Measurements from ENCODE around the gene AIG1. TPM values are rescaled to one million over a fixed set of nuclear protein-coding genes. Genes with fewer than 3 reads are reported as not detected.

AIG1 gene
- total RNA-seq, 1 experiment from 2014 or later = 63.6 TPM

DNA sequence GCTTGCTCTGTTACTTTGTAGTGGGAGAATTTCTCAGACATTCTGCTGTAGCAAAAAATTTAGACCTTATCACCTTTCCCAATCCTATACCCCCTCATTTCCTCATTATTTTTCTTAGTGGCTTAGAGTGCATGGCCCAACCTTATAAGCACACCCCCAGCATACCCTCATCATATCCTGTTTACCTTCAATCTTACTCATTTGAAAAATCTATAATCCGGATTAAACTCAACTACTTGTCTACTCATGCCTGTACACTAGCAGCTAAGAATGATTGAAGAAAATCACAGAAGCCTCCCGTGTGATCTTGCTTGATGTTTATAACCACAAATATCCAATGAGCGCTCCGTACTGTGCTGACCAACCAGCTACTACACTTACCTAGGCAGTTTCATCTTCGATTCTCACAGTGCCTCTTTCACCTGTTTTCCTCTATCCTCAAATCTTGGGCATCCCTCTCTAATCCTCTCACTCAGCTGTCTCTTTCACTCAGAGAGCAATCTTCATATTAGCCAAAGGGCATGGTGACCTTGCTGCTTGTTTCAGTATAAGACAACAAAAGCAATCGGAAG is 36.6 kb downstream of the AIG1 start:
- DNase-seq (ENCODE audit: low spot score) = no peak

DNA sequence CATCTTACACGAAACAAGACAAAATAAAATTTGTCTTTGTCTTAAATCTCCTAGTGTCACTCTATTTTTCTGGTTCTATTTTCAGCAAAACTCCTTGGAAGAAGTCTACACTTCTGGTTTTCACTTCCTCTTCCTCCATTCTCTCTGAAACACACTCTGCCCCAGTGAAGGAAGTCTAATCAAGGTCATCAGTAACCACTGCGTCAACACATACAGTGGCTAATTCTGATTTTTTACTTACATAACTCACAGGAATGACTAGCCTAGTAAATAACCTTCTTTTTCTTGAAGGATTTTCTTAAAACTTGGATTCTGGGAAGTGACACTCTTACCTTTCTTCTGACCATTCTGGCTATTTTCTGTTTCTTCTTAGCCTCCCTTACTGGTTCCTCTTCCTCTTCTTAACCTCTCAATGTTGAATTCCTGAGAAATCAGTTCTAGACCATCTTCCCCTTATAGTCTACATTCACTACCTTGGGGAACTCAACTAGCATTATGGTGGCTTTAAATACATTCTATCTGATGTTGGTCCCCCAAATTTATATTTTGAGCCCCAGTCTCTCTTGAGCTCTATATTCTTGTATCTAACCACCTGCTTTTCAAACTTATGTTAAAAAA is 37.5 kb downstream of the AIG1 start:
- no peak for DNase-seq (ENCODE audit: low spot score)

DNA sequence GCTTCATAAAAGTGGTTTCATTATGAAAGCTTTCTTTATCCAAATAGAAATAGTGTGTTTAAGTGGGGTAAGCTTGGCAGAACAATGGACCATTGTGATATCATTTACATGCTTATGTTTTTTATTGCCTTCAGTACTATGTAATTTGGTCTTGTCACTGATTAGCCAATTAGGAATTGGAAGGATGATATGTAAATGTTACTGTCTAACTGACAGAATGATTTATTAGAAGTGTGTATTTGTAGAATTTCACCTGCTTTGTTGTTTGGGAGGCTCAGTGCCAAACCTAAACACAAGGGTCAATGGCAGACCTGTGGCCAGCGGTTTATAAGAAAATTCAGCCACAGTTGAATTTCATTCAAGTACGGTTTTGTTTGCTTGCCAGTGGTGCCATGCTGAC is 39.0 kb downstream of the AIG1 start:
- DNase-seq (ENCODE audit: low spot score) = peak; percentile 4

DNA sequence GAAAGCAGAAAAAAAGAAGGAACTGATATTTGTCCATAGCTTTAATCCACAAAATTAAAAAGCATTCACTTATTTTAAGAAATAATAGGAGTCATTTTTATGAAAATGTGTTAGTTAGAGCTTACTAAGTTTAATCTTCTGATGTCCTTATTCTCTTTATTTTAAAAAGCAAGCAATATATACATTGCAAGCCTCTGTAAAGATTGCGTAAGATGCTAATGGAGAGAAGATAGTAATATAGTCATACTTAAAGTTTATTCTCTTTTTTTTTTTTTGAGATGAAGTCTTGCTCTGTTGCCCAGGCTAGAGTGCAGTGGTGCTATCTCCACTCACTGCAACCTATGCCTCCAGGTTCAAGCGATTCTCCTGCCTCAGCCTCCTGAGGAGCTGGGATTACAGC is 39.7 kb downstream of the AIG1 start:
- no peak for DNase-seq (ENCODE audit: low spot score)

DNA sequence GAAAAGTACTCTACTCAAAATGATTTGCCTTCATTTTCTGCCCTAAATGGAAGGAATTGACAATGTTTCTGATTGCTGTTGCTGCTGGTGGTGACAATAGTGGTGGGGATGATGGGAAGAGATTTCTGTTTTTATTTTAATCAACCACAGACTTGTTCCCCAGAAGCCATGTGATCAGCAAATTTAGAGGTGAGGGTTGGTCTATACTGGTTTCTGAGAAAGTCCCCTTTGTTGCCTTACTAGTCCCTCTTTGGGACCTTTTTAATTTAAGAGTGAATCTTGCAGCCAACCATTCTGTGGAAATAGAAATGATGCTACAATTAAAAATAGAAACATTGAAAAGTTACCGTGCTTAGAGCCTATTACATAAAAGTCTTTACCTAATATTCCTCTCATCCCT is 43.2 kb downstream of the AIG1 start:
- no peak for DNase-seq (ENCODE audit: low spot score)

DNA sequence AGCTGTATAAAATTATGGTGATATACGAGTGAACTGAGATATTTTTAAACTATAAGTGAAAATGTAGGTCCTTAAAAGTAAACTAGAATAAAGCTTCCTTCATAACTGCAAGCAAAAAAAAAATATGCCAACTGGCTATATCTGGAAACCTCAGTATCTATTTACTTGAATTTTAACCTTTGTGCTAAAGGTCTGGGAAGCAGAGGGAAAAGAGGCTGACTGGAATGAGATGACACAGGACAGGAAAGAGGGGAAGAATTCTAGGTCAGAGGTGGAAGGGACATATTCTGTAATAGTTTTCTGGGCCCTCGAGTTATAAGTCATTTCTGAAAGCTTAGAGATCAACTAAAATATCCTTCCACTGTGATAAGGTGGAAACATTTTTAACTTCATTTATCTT is 46.8 kb downstream of the AIG1 start:
- DNase-seq (ENCODE audit: low spot score) = no peak

DNA sequence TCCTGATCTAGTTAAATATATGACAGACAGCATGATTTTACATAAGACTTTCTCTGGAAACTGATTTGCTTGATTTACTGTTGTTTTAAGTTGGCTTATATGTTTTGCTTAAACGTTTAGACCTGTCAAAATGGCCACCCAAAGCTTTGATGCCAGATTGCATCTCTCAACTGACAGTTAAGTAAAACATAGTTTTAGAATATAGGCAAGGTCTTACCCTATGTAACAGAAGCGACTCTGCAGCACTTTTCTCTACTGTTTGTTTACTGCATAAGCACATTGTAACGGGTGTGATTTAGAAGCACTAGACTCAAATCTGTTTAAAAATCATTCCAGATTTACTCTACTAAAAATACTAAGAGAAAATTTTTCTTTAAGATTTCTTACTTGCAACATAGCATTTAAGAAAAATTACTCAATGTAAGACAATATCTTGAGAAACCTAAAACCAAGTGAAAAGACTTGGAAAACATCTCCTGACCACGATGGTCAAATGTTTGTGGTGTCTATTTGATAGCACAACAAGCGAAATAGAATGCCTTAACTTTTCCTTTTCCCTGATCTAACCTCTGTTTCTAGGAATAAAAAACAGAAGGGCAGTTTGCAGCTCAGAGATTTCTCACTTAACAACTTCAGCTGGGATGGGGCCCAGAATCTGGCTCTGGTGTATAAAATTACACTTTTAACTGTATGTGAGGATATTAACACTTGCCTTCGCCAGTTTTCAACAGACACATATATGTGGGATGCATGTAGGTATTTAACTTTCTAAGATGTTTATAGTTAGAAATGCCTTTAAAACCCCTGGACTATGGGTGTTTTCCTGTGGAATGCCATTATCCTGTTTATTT is 47.4 kb downstream of the AIG1 start:
- no peak for DNase-seq (ENCODE audit: low spot score)

- no peak for DNase-seq (ENCODE audit: low spot score)
Observed at GRCh38 chr6:143109196-143109595, 48.5 kb downstream of the AIG1 start.

DNA sequence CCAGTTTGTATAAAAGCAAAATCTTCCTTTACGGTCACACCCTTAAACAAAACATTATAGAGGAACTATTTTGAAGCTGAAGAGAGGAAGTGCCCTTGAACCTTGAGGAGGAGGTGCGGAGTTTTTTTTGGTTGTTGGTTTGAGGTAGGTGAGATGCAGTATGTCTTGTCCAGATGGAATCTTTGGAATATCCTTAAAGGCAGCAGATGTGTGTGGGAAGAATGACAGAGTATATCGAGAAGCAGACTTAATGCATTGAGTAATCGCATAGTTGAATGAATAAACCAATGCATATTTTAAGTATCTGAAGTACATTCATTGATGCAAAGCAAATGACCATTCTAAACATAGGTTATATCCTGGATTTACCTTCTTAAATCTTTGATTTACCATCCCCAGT is 49.9 kb downstream of the AIG1 start:
- DNase-seq (ENCODE audit: low spot score) = no peak

DNA sequence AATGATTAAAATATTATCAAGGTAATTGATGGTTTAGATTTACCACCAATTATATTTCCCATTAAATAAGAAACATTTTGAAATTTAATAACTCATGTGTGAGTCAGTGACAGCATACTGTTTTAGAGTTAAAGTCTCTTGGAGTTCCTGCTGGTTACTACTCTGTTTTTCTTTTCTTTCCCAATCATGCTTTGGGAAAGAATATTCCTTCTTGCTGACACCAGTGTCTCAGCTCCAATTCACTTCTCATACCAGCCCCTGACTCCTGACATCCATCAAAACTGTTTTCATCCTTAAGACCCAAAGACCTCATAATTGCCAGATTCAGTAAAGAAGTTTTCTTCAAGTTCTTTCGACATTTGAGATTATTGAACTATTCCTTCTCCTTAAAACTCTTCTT is 50.3 kb downstream of the AIG1 start:
- DNase-seq (ENCODE audit: low spot score) = no peak

- no peak for DNase-seq (ENCODE audit: low spot score)
Observed at GRCh38 chr6:143111443-143111842, 50.8 kb downstream of the AIG1 start.

DNA sequence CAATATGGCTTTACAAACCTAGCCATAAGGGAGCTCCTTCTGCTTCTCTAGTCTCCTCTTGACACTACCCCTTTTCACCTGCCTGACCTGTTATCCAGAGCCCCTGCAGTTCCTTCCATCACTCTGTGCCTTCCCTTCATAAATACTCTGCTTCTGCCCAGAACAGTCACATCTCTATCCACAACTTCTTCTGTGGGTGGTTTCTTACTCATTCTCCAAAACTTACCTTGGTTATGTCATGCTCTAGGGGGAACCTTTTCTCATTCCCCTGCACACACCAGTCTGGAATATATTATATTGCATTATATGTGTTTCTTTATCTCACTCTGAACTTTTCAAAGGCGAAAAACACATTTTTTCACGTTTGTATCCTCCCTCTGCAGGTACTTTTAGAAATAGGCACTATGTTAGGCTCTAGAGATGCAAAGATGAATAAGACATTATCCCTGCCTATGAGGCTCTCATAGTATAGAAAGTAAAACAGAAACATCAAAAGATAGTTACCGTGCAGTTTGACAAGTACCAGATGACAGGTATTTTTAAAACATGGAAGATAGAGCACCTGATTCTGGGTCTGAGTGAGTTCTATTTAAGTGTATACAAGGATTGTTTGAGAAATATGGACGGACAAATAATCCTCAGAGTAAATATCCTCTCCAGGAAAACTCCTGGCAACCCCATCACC is 51.5 kb downstream of the AIG1 start:
- DNase-seq (ENCODE audit: low spot score) = no peak

- DNase-seq (ENCODE audit: low spot score) = no peak
Observed at GRCh38 chr6:143112837-143113236, 52.1 kb downstream of the AIG1 start.

GRCh38 chr6:143115728-143116127 is 55.0 kb downstream of the AIG1 start:
- no peak for DNase-seq (ENCODE audit: low spot score)

DNA sequence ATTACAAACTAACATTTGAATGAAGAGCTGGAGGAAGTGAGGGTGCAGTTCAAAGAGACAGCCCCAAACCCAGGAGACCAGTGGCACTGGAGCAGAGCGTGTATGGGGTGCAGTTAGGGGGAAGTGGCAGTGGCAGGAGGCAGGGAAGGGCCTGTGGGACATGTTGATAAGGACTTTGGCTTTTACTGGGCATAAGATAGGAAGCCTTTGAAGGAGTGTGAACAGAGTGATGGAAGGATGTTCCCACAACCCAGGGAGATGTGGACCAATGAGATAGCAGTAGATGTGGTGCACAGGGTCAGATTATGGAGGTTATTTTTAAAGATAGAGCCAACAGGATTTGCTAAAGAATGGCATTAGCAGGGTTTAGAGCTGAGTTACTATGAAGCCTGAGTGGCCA is 56.4 kb downstream of the AIG1 start:
- no peak for DNase-seq (ENCODE audit: low spot score)

GRCh38 chr6:143119260-143119659 is 58.6 kb downstream of the AIG1 start:
- DNase-seq (ENCODE audit: low spot score) = no peak

DNA sequence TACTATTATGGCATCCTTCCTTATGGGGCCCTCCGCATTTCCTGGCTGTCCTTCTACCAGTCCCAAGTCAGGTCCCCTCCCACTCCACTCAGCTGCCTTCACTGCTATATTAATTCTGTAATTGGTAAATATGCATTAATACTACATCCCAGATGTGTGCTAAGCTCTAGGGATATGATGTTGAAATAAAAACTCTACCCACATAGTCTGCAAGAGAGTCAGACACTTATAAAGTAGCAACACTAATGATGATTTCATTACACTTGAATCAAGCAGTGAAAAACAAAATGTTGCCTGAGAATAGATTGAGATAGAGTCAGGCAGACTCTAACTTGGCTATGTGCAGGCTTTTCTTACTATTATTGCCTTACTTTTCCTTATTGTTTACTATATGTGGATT is 62.4 kb downstream of the AIG1 start:
- DNase-seq (ENCODE audit: low spot score) = no peak

DNA sequence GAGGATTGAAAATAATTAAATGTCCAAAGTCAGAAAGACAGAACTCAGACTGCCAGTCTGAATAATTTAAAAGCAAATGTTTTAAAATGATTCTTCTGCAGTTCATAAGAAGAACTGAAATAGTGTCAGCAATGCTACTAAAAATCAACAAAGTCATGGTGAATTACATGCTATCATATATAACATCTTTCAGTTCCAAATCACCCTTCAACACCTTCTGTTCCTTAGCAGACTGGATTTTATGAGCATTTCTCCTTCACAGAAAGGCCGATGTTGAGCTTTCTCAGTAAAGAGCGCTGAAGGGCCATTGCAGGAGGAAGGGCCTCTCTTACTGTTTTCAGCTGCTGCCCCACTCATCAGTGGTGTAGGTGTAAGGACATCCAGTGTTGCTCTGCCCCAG is 63.3 kb downstream of the AIG1 start:
- no peak for DNase-seq (ENCODE audit: low spot score)

DNA sequence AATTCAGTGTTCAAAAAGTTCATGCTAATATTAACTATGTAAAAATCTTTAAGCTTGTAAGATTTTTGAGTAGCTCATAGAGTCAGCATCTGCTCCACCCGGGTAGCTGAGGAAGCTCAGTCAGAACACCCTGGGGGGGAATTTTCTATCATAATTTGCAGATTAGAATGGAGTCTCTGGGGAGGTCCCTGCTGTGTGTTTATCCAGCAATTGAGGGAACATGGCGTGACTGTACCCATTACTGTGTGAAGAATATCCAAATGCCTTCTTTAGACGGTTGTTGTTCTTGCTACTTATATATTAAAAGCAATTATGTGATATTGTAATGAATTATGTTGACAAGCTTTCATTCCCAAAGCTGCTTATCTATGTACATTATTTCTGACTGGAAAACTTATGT is 64.8 kb downstream of the AIG1 start:
- peak; percentile 14 for DNase-seq (ENCODE audit: low spot score)

- DNase-seq (ENCODE audit: low spot score) = peak; percentile 49
Observed at GRCh38 chr6:143125864-143126573, 65.3 kb downstream of the AIG1 start.

DNA sequence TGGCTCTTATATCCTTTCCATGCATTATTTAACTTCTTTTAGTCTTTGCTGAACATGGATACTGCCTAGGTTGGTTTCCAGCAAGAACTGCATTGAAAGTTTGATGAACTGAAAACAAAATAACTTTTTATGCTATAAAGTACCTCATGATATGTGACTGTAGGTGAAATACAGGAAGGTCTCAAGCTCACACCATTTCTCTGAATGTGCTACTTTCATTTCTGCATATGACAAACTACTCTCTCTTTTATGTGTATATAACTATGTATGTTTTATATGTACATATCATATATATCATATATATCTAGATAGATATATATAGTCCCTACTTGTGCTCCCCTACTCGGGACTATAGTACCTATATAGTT is 65.9 kb downstream of the AIG1 start:
- DNase-seq (ENCODE audit: low spot score) = no peak

Data from H4 (cell line).